Activated naive CD4-positive, alpha-beta T cell treated with Interleukin-2 at 50 U/mL for 16 hours (primary cell): Measurements from ENCODE around the gene PEX16.
A peak's percentile ranks its signal among the peaks of the same experiment; 100 is the strongest.

Source experiments
- DNase-seq: peaks from one replicate; pipeline ENCODE4 v3.0.0-alpha.2; 2020

The PEX16 gene

DNA sequence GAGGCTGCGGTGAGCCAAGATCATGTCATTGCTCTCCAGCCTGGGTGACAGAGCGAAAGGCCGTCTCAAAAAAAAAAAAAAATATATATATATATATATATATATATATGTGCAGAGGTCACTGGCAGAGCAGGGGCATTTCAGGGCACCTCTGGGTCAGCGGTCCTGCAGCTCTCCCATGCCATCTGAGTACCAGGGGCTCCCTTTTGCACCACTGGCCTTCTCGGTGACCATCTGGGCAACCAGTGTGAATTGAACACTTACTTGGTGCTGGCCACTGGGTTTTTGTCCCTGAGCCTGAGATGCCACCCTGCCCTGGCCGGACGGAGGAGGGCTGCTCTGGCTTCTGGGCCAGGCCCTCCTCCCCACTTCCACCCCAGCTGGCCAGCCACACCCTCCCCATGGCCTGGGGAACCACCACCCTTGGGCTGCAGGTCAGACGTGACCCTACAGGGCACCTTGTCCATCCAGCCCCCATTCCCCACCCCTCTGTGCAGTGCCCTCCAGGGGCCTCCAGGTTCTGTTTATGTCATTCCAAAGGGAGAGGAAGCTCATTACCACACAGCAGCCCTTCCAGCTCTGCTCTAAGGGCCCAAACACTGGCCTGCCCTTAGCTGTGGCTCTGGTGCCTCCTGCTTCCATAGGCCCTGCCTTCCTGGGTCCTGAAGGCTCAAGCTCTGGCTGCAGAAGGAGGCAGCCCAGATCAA is 22.0 kb downstream of the PEX16 start:
- no peak for DNase-seq

DNA sequence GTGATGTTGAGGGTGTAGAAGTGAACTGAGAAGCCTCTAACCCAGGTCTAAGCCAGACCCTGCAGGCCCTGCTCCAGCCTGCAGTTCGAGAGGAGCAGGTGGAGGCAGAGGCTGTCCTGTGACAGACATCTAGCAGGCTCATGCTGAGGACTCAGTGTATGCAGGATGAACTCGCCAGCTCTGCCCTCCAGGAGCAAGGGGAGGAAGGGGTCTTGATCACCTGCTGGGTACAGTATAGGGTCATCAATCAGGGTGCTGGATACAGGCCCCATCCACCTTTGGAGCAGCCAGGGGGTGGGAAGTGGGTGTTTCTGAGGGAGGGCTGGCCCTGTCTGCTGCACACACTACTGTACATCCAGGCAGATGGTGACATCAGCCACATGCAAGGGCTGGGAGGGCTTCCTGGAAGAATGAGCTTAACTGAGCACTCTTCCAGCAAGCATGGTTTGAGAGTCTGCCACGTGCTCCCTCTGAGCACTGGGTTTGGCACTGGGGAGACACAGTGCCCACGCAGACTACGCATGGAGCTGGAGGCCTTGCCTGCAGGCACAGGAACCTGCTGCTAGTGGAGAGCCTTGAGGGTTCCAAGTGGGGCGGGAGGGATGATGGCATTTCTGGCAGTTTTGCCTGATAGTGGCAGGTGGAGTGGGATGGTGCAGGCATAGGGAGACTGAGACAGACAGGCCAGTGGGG is 23.0 kb downstream of the PEX16 start:
- no peak for DNase-seq

- no peak for DNase-seq
These were observed 24.8 kb downstream of the PEX16 start for GRCh38 chr11:45892856-45893255.

- no peak for DNase-seq
These were observed 26.7 kb downstream of the PEX16 start for GRCh38 chr11:45890886-45891550.

GRCh38 chr11:45889966-45890365 is 27.7 kb downstream of the PEX16 start:
- DNase-seq: no peak

DNA sequence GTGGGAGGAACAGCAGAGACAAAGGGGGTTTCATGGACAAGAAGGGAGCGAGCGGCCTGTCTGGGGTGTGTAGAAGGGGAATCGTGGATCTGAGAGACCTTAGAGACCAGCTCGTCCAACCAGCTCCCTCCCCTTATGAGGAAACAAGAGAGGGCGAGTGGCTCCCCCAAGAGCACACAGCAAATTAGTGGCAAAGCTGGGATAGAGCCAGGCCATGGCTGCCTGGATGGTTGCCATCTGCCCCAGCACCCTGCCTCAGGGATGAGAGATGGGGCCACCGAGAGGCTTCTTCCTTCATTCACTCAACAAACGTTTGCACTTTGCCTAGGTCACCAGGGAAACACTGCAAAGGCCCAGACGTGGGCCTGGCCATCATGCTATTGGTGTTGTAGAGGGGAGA is 28.1 kb downstream of the PEX16 start:
- no peak for DNase-seq

GRCh38 chr11:45887587-45887986 is 30.1 kb downstream of the PEX16 start:
- no peak for DNase-seq

- DNase-seq: no peak
These were observed 30.7 kb downstream of the PEX16 start for GRCh38 chr11:45886816-45887520.

DNA sequence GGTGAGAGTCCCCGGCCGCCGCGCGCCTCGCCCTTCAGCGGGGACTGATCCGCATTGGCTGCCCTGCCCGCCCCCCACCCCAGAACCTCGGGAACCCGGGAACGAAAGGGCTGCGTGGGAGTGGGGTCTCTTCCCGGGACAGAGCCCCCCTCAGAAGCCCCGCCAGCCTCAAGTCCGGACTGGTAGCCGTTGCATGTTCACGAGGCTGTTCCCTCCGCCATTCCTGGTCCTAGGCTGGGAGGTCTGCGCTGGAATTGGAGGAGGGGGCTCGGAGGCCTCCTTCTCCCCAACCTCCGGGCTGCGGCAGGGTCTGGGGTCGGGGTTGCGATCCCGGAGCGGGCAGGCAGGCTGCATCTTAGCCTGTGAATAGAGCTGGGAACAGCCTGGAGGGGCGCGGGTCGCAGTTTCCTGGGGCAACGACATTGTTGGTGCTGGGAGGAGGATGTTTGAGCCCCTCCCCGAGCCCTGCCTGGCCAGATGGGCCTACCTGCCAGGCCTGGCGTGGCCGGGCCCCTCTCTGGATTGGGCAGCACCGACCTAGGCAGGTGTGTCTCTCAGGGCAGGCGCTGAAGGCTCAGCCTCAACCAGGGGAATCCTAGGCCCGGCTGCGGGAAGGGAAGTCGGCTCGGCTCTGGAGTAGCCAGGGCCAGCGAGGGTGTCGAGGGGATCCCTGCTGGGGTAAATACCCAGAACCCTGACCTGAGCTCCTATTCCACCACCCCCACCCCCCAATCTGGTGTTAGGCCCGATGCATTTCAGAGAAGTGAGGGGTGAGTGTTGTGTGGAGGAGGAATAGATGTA is 31.6 kb downstream of the PEX16 start:
- no peak for DNase-seq

DNA sequence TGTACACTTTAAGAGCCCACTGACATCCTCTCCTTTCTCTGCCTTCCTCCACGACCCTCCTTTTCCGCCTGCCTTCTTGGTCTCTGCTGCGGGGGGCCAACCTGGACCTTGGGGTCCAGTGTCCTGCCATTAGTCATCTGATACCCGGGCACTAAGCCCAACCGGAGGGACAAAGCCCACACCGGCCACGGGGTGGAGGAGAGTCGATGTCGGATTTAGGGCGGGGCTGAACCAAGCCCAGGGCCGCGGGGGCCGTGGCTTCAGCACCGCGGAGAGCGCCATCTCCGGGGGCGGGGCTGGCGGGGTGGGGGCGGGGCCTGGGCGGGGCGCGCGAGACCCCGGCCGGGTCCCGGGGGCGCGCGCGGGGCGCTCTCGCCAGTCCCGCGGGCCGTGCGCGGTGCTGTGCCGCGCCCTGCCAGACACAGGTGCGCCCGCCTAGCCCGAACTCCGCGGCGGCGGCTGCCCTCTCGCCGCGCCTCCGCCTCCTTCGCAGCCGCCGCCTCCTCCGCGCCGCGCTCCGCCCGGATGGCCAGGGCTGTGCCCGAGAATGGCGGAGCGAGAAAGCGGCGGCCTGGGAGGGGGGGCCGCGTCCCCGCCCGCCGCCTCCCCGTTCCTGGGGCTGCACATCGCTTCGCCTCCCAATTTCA is 32.3 kb downstream of the PEX16 start, which contains the start of gene MAPK8IP1:
MAPK8IP1 (plus strand) TSS at position 378 of the 647 bp plus-strand sequence; CDS start at position 548, 170 bp downstream.
- peak; percentile 54 for DNase-seq

DNA sequence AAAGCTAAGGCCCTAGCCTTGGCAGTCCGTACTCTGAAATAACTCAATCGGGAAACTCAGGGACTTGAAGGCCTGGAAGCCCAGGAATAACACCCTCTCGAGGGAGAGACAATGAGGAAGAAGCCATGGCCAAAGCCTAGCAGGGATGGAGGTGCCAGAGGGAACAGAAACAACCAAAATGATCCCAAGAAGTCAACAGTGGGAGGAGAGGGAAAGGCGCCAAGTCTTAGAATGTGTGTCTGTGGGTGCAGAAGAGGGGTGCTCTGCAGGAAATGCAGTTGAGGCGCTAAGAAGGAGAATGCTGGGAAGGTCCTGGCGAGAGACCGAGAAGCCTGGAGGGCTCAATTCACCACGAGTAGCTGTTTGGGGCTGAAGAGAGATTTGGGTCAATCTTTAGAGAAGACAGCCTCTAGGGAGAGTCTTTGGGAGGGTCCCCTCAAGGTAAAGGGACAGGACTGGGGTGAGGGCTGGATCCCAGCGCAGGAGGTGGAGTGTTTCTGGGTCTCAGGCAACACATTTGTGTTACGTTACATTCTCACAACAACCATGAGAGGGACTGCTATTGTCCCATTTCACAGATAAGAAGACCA is 33.0 kb downstream of the PEX16 start:
- DNase-seq: no peak

- DNase-seq: no peak
These were observed 35.8 kb downstream of the PEX16 start for GRCh38 chr11:45881708-45882368.

- no peak for DNase-seq
These were observed 36.7 kb downstream of the PEX16 start for GRCh38 chr11:45880772-45881570.

- no peak for DNase-seq
These were observed 37.6 kb downstream of the PEX16 start for GRCh38 chr11:45879803-45880686.

- no peak for DNase-seq
These were observed 39.8 kb downstream of the PEX16 start for GRCh38 chr11:45877845-45878244.

- DNase-seq: no peak
These were observed 40.5 kb downstream of the PEX16 start for GRCh38 chr11:45877221-45877620.

- no peak for DNase-seq
These were observed 41.3 kb downstream of the PEX16 start for GRCh38 chr11:45876401-45876800.

GRCh38 chr11:45872651-45873356 is 44.9 kb downstream of the PEX16 start:
- peak; percentile 13 for DNase-seq
